ENCODE data around the gene LGR6. TPM values are rescaled to one million over a fixed set of nuclear protein-coding genes. Genes with fewer than 3 reads are reported as not detected.

LGR6 gene
- polyA plus RNA-seq, 3 donors = not detected

DNA sequence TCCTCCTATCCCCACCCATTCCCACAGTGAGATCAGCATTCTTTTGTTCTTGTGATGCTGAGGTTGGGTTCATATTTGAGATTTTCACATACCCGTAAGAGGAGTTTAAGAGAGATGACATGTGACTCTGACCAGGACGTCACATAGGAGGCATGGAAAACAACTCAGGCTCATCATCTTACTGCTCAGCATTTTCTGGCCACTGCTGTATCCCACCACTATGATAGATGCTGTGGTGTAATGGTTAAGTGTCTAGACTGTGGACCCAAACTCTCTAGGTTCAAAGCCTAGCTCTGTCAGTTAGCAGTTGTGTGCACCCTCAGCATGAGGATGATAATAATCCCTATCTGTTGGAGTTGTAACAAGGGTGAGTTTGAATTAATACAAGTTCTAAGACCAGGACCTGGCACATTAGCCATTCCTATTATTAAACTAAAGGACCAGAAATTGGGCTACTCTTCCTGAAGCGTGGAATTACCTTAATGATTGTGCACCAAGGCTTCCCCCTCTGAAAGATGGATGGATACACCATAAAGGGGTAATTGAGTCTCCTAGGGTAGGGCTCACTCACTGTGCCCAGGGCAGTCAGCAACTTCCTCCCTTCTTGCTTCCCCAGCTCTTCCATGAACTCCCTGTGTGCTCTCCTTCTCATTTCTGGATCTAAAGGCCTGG, 40.9 kb downstream of the LGR6 start:
- Mint-ChIP-seq H3K4me3 (no peak overlapping the region), H3K27ac (no peak overlapping the region), H3K4me1 (no peaks in the 10 kb centered on the region), H3K27me3 (ENCODE audit: low read depth in 3 of 3) (peaks cover 6 to 22% (median 17%) of the 10 kb centered on the region in 3 donors), H3K36me3 (no peaks in the 10 kb centered on the region), H3K9me3 (no peaks in the 10 kb centered on the region)
- no peaks in the 10 kb centered on the region for H3K4me1 ChIP-seq (ENCODE audit: control insufficient read depth in 1 of 2, insufficient read depth in 2 of 2, low read length in 2 of 2)
- H3K27ac ChIP-seq (ENCODE audit: low read depth in 1 of 2, low read length in 2 of 2) = no peak overlapping the region
- no CpG with 5 or more reads among the region's 3 CpGs for WGBS (ENCODE audit: insufficient coverage)
- no peaks in the 10 kb centered on the region for H3K79me2 ChIP-seq (ENCODE audit: insufficient read depth, low read length)
- H3K9ac ChIP-seq (ENCODE audit: insufficient read depth, low read length, poor library complexity, severe bottlenecking) = no peak overlapping the region
- H3K4me2 ChIP-seq (replicated peaks; ENCODE audit: extremely low read depth, low read length, poor library complexity, severe bottlenecking) = no peak overlapping the region
- intact Hi-C loops (cut with micrococcal nuclease) = no loop called here
- TF ChIP-seq, protein P1, sequence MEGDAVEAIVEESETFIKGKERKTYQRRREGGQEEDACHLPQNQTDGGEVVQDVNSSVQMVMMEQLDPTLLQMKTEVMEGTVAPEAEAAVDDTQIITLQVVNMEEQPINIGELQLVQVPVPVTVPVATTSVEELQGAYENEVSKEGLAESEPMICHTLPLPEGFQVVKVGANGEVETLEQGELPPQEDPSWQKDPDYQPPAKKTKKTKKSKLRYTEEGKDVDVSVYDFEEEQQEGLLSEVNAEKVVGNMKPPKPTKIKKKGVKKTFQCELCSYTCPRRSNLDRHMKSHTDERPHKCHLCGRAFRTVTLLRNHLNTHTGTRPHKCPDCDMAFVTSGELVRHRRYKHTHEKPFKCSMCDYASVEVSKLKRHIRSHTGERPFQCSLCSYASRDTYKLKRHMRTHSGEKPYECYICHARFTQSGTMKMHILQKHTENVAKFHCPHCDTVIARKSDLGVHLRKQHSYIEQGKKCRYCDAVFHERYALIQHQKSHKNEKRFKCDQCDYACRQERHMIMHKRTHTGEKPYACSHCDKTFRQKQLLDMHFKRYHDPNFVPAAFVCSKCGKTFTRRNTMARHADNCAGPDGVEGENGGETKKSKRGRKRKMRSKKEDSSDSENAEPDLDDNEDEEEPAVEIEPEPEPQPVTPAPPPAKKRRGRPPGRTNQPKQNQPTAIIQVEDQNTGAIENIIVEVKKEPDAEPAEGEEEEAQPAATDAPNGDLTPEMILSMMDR (IDR thresholded peaks at IDR 0.05) = no peak
- no peaks in the 10 kb centered on the region for H3K36me3 ChIP-seq (replicated peaks in 1 of 2; ENCODE audit: control insufficient read depth in 1 of 2, insufficient read depth in 2 of 2, low read length in 2 of 2)
- H3K27me3 ChIP-seq (ENCODE audit: control insufficient read depth in 2 of 2, insufficient read depth in 2 of 2, low read length in 2 of 2) = peaks cover 0 to 5% of the 10 kb centered on the region in 2 donors
- H3K4me3 ChIP-seq (replicated peaks in 1 of 3; ENCODE audit: low read depth in 2 of 3, low read length in 3 of 3) = no peak overlapping the region
- H3K9me3 ChIP-seq (replicated peaks in 1 of 2; ENCODE audit: control insufficient read depth in 1 of 2, insufficient read depth in 1 of 2, low read length in 2 of 2) = no peaks in the 10 kb centered on the region
- DNase-seq = no peak
- H4K20me1 ChIP-seq (ENCODE audit: insufficient read depth, low read length) = no peaks in the 10 kb centered on the region
- no peak overlapping the region for H2AFZ ChIP-seq (ENCODE audit: insufficient read depth, low read depth, low read length, poor library complexity, severe bottlenecking)

- TF ChIP-seq, protein P1 (IDR thresholded peaks at IDR 0.05) = no peak
- peaks cover 0 to 5% of the 10 kb centered on the region in 2 donors for H3K27me3 ChIP-seq (ENCODE audit: control insufficient read depth in 2 of 2, insufficient read depth in 2 of 2, low read length in 2 of 2)
- H3K4me2 ChIP-seq (replicated peaks; ENCODE audit: extremely low read depth, low read length, poor library complexity, severe bottlenecking) = no peak overlapping the region
- no peaks in the 10 kb centered on the region for H4K20me1 ChIP-seq (ENCODE audit: insufficient read depth, low read length)
- 87% methylated on average over 7 of the region's 7 CpGs for WGBS (ENCODE audit: insufficient coverage)
- no peaks in the 10 kb centered on the region for H3K4me1 Mint-ChIP-seq
- no peak overlapping the region for H2AFZ ChIP-seq (ENCODE audit: insufficient read depth, low read depth, low read length, poor library complexity, severe bottlenecking)
- no peak for DNase-seq
- no peaks in the 10 kb centered on the region for H3K79me2 ChIP-seq (ENCODE audit: insufficient read depth, low read length)
- H3K9me3 ChIP-seq (replicated peaks in 1 of 2; ENCODE audit: control insufficient read depth in 1 of 2, insufficient read depth in 1 of 2, low read length in 2 of 2) = no peaks in the 10 kb centered on the region
- no peak overlapping the region for H3K27ac Mint-ChIP-seq
- H3K27me3 Mint-ChIP-seq (ENCODE audit: low read depth in 3 of 3) = peaks cover 6 to 21% (median 18%) of the 10 kb centered on the region in 3 donors
- no peak overlapping the region for H3K9ac ChIP-seq (ENCODE audit: insufficient read depth, low read length, poor library complexity, severe bottlenecking)
- intact Hi-C loops (cut with micrococcal nuclease) = no loop called here
- no peak overlapping the region for H3K27ac ChIP-seq (ENCODE audit: low read depth in 1 of 2, low read length in 2 of 2)
- no peaks in the 10 kb centered on the region for H3K36me3 ChIP-seq (replicated peaks in 1 of 2; ENCODE audit: control insufficient read depth in 1 of 2, insufficient read depth in 2 of 2, low read length in 2 of 2)
- no peak overlapping the region for H3K4me3 ChIP-seq (replicated peaks in 1 of 3; ENCODE audit: low read depth in 2 of 3, low read length in 3 of 3)
- no peaks in the 10 kb centered on the region for H3K36me3 Mint-ChIP-seq
- no peaks in the 10 kb centered on the region for H3K4me1 ChIP-seq (ENCODE audit: control insufficient read depth in 1 of 2, insufficient read depth in 2 of 2, low read length in 2 of 2)
- H3K9me3 Mint-ChIP-seq = no peaks in the 10 kb centered on the region
- H3K4me3 Mint-ChIP-seq = no peak overlapping the region
Measured at GRCh38 chr1:202235003-202235660, 41.5 kb downstream of the LGR6 start.
